Vagina (tissue), 2 donors: ENCODE results near the gene NPS. TPM values are rescaled to one million over a fixed set of nuclear protein-coding genes. Genes with fewer than 3 reads are reported as not detected.

Source experiments
- DNase-seq, 2 donors: peaks; one replicate each; pipeline ENCODE4 v3.0.0-alpha.2; 2017; ENCODE audit errors: extremely low spot score in 2 of 2
- H3K27ac ChIP-seq: fragments of 200-600 bp; sonication (generic); one replicate; pipeline ENCODE4 v1.5.1; 2019
- H3K27me3 ChIP-seq: fragments of 200-600 bp; sonication (generic); one replicate; pipeline ENCODE4 v1.5.1; 2019
- H3K36me3 ChIP-seq, 2 donors: fragments of 200-600 bp; sonication (generic); one replicate each; pipeline ENCODE4 v1.5.1; 2017 to 2019
- H3K4me1 ChIP-seq: fragments of 200-600 bp; sonication (generic); one replicate; pipeline ENCODE4 v1.5.1; 2019
- H3K4me3 ChIP-seq, 2 donors: fragments of 200-600 bp; sonication (generic); 1 replicate in 1 of 2; 2 replicates in 1 of 2; pipeline ENCODE4 v1.5.1; 2016 to 2019
- H3K9me3 ChIP-seq: fragments of 200-600 bp; sonication (generic); one replicate; pipeline ENCODE4 v1.5.1; 2019
- CTCF ChIP-seq, 3 experiments: fragments of 450-650 bp in 2 of 3; fragments of 200-600 bp in 1 of 3; sonication (generic) in 1 of 3; IDR thresholded peaks; one replicate each; pipeline ENCODE4 v1.5.1; 2017 to 2019; ENCODE audit warnings: antibody characterized with exemption in 3 of 3, mild to moderate bottlenecking in 2 of 3, moderate library complexity in 2 of 3
- POLR2A ChIP-seq, 2 donors: fragments of 450-650 bp; IDR thresholded peaks; one replicate each; pipeline ENCODE4 v1.6.1; 2017; ENCODE audit warnings: antibody characterized with exemption in 2 of 2, mild to moderate bottlenecking in 2 of 2, moderate library complexity in 2 of 2
- POLR2AphosphoS5 ChIP-seq, 2 donors: sonication (generic); formaldehyde crosslinking; IDR thresholded peaks; one replicate each; pipeline ENCODE4 v1.9.0; 2017; ENCODE audit warnings: antibody characterized with exemption in 2 of 2, mild to moderate bottlenecking in 2 of 2, low read depth in 1 of 2; ENCODE audit not compliant: insufficient read depth in 1 of 2
- intact Hi-C: fragments of 100-400 bp; cut with DNase I; formaldehyde crosslinking; loops from one replicate; pipeline ENCODE4 v1.15.1; 2023
- total RNA-seq: library from RNA; depleted of rRNA; stranded (reverse); fragments of >200 nt; gene quantifications from one replicate; pipeline ENCODE4 v1.2.3, GENCODE V29; 2016

NPS gene, protein sequence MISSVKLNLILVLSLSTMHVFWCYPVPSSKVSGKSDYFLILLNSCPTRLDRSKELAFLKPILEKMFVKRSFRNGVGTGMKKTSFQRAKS
- total RNA-seq, result not detected

DNA sequence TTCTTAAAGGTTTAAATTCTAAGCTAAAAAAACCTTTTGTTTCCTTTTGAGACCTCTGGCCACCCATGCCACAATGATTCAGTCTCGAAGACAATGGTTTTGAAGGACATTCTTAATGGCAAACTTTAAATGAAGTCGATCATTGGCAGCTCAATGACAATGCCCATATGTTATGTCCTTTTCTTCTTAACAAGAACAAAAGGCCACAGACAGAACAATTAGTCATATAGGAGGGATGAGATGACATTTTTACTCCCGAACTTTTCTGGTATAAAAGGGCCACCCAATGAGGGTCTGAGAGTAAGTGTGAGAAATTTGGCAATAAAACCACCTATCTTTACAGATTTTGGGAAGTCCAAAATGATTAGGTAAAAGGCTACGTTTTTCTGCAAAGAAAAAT, at the start of gene NPS:
NPS (plus strand) TSS at position 301 of the 400 bp plus-strand sequence; CDS start at position 361, 60 bp downstream.
- no peak for TF ChIP-seq POLR2A (IDR thresholded peaks at IDR 0.05)
- no peak for TF ChIP-seq CTCF (IDR thresholded peaks at IDR 0.05)
- TF ChIP-seq POLR2AphosphoS5 (IDR thresholded peaks at IDR 0.05; ENCODE audit: insufficient read depth in 1 of 2, low read depth in 1 of 2), result no peak
- Histone ChIP-seq H3K4me1 (no peaks in the 10 kb centered on the region), H3K9me3 (no peaks in the 10 kb centered on the region), H3K27ac (no peak within 1 kb of the TSS), H3K27me3 (no peaks in the 10 kb centered on the region), H3K4me3 (no peak within 1 kb of the TSS), H3K36me3 (no peaks in the 10 kb centered on the region)
- intact Hi-C loops, result no loop called here
- DNase-seq, result no peak

- Histone ChIP-seq H3K27ac (no peak overlapping the region), H3K27me3 (no peaks in the 10 kb centered on the region), H3K4me3 (no peak overlapping the region), H3K4me1 (no peaks in the 10 kb centered on the region), H3K36me3 (no peaks in the 10 kb centered on the region), H3K9me3 (no peaks in the 10 kb centered on the region)
- intact Hi-C loops, result no loop called here
- no peak for DNase-seq
- TF ChIP-seq POLR2A (IDR thresholded peaks at IDR 0.05) (no peak), POLR2AphosphoS5 (IDR thresholded peaks at IDR 0.05; ENCODE audit: insufficient read depth in 1 of 2, low read depth in 1 of 2) (no peak), CTCF (IDR thresholded peaks at IDR 0.05) (no peak)
These were observed 49.0 kb upstream of the NPS start for GRCh38 chr10:127500127-127500526.

DNA sequence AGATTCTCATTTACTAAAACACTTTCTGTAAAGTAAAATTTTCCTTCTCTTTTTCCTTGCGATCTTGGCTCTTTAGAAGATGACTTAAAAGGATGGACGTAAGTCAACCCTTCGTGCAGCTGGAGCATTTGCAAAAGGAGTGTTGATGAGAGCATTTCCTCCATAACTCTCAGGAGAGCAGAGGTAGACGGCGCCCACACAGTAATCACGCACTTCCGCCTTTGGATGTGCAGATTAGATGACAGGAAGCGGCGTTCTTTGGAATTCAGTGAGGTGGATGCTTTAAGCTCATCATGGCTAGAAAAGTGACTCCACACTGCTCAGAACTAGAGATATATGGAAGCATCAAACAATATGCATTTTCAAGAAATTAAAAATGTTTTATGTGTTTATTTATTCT, 43.0 kb upstream of the NPS start:
- H3K9me3 ChIP-seq, result no peaks in the 10 kb centered on the region
- no peak overlapping the region for H3K27ac ChIP-seq
- H3K4me1 ChIP-seq, result no peaks in the 10 kb centered on the region
- intact Hi-C loops, result no loop called here
- no peaks in the 10 kb centered on the region for H3K27me3 ChIP-seq
- TF ChIP-seq CTCF (IDR thresholded peaks at IDR 0.05) (no peak), POLR2AphosphoS5 (IDR thresholded peaks at IDR 0.05; ENCODE audit: insufficient read depth in 1 of 2, low read depth in 1 of 2) (no peak), POLR2A (IDR thresholded peaks at IDR 0.05) (no peak)
- no peak for DNase-seq
- no peak overlapping the region for H3K4me3 ChIP-seq
- H3K36me3 ChIP-seq, result no peaks in the 10 kb centered on the region

GRCh38 chr10:127522298-127522697, 26.8 kb upstream of the NPS start:
- H3K27ac ChIP-seq, result no peak overlapping the region
- no peaks in the 10 kb centered on the region for H3K4me1 ChIP-seq
- no peaks in the 10 kb centered on the region for H3K9me3 ChIP-seq
- intact Hi-C loops, result no loop called here
- TF ChIP-seq CTCF (IDR thresholded peaks at IDR 0.05) (no peak), POLR2AphosphoS5 (IDR thresholded peaks at IDR 0.05; ENCODE audit: insufficient read depth in 1 of 2, low read depth in 1 of 2) (no peak), POLR2A (IDR thresholded peaks at IDR 0.05) (no peak)
- no peaks in the 10 kb centered on the region for H3K36me3 ChIP-seq
- no peak for DNase-seq
- no peak overlapping the region for H3K4me3 ChIP-seq
- H3K27me3 ChIP-seq, result no peaks in the 10 kb centered on the region

DNA sequence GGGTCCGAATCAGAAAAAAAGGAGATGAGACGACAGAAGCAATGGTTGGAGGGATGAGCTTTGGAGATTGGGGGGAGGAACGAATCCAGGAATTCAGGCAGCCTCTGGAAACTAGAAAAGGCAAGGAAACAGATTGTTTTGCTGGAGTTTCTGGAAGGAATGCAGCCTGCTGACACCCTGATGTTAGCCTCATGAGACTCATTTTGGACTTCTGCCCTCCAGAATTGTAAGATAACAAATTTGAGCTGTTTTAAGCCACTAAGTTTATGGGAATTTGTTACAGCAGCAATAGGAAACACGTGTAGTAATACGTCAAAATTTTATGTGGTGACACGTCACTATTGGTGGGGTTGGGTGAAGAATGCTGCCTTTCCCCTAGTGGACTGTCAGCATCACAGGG, 25.6 kb upstream of the NPS start:
- Histone ChIP-seq H3K4me3 (no peak overlapping the region), H3K36me3 (no peaks in the 10 kb centered on the region), H3K27ac (no peak overlapping the region), H3K9me3 (no peaks in the 10 kb centered on the region), H3K27me3 (no peaks in the 10 kb centered on the region), H3K4me1 (no peaks in the 10 kb centered on the region)
- intact Hi-C loops, result no loop called here
- no peak for DNase-seq
- TF ChIP-seq POLR2A (IDR thresholded peaks at IDR 0.05), result no peak
- no peak for TF ChIP-seq CTCF (IDR thresholded peaks at IDR 0.05)
- no peak for TF ChIP-seq POLR2AphosphoS5 (IDR thresholded peaks at IDR 0.05; ENCODE audit: insufficient read depth in 1 of 2, low read depth in 1 of 2)
